ENCODE measurements around the gene PLA2G2E.
A peak's percentile ranks its signal among the peaks of the same experiment; 100 is the strongest.
"Not testable (repeated sequence)": the region's sequence is repeated elsewhere in the genome, so short reads cannot be mapped to it uniquely, and the experiment has no call there.

The PLA2G2E gene

GRCh38 chr1:19927130-19927421 is 3.7 kb upstream of the PLA2G2E start:
- DNase-seq (ENCODE audit: low spot score), result not testable (repeated sequence)

- DNase-seq (ENCODE audit: low spot score), result no peak
Measured at GRCh38 chr1:19926296-19927129, 3.1 kb upstream of the PLA2G2E start.

GRCh38 chr1:19925342-19926070 is 2.1 kb upstream of the PLA2G2E start:
- DNase-seq (ENCODE audit: low spot score), result no peak

- DNase-seq (ENCODE audit: low spot score), result no peak
Measured at GRCh38 chr1:19923953-19924346, 533 bp upstream of the PLA2G2E start.

GRCh38 chr1:19922015-19922688 is 1.3 kb downstream of the PLA2G2E start:
- no peak for DNase-seq (ENCODE audit: low spot score)

- no peak for DNase-seq (ENCODE audit: low spot score)
Measured at GRCh38 chr1:19921310-19921709, 2.1 kb downstream of the PLA2G2E start.

GRCh38 chr1:19920132-19920710 is 3.2 kb downstream of the PLA2G2E start:
- DNase-seq (ENCODE audit: low spot score), result no peak

GRCh38 chr1:19918057-19918456 is 5.4 kb downstream of the PLA2G2E start:
- peak; percentile 71 for DNase-seq (ENCODE audit: low spot score)

- no peak for DNase-seq (ENCODE audit: low spot score)
Measured at GRCh38 chr1:19910650-19911049, 12.8 kb downstream of the PLA2G2E start.

- no peak for DNase-seq (ENCODE audit: low spot score)
Measured at GRCh38 chr1:19909971-19910370, 13.4 kb downstream of the PLA2G2E start.

- DNase-seq (ENCODE audit: low spot score), result no peak
Measured at GRCh38 chr1:19909392-19909791, 14.0 kb downstream of the PLA2G2E start.

GRCh38 chr1:19907456-19907855 is 16.0 kb downstream of the PLA2G2E start:
- DNase-seq (ENCODE audit: low spot score), result no peak

GRCh38 chr1:19903621-19904020 is 19.8 kb downstream of the PLA2G2E start:
- no peak for DNase-seq (ENCODE audit: low spot score)

- DNase-seq (ENCODE audit: low spot score), result no peak
Measured at GRCh38 chr1:19901653-19902052, 21.8 kb downstream of the PLA2G2E start.

- no peak for DNase-seq (ENCODE audit: low spot score)
Measured at GRCh38 chr1:19894218-19894617, 29.2 kb downstream of the PLA2G2E start.

GRCh38 chr1:19893687-19894086 is 29.7 kb downstream of the PLA2G2E start:
- no peak for DNase-seq (ENCODE audit: low spot score)

- no peak for DNase-seq (ENCODE audit: low spot score)
Measured at GRCh38 chr1:19892628-19893168, 30.7 kb downstream of the PLA2G2E start.

- no peak for DNase-seq (ENCODE audit: low spot score)
Measured at GRCh38 chr1:19892129-19892528, 31.3 kb downstream of the PLA2G2E start.

GRCh38 chr1:19889656-19890055 is 33.8 kb downstream of the PLA2G2E start:
- no peak for DNase-seq (ENCODE audit: low spot score)

- DNase-seq (ENCODE audit: low spot score), result no peak
Measured at GRCh38 chr1:19888112-19888511, 35.3 kb downstream of the PLA2G2E start.

GRCh38 chr1:19885821-19886220 is 37.6 kb downstream of the PLA2G2E start:
- DNase-seq (ENCODE audit: low spot score), result no peak

- no peak for DNase-seq (ENCODE audit: low spot score)
Measured at GRCh38 chr1:19884312-19884711, 39.1 kb downstream of the PLA2G2E start.

Data from CD4-positive, alpha-beta T cell treated with Interleukin-6 at 100 ng/mL for 8 hours (primary cell).